ENCODE data around the gene SGSM2.

Gene SGSM2

GRCh38 chr17:2387086-2388019, 50.1 kb downstream of the SGSM2 start:
- no peak for DNase-seq

DNA sequence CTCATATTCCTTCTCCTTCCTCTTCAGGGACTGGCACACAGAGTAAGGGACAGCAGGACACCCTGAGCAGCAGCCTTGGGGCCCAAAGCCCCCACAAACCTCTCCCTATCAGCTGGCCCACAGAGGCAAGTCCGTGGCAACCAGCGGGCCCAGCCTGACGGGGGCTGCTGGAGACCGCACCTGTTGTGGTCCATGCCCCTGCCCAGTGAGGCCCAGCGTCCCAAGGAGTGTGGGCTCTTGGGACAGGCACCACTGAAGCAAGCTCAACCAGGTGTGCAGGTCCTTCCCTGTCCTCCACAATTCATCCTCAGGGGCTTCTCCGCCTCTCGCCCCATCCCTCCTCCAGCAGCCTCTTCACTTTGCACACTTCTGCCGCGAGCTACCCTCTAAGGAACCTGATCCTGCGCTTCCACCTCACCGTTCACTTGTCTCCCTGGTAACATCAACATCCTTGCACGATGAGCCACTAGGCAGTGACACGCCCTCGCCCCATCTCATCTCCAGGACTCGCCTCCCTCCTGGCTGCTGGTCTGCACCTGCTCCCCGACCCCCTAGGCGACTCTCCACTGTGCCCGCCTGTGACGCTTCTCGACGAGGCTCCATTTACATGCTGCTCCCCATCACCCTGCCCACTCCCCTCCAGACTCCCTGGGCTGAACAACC, 50.9 kb downstream of the SGSM2 start:
- no peak for DNase-seq

- DNase-seq = no peak
These were observed 51.4 kb downstream of the SGSM2 start for GRCh38 chr17:2388683-2389055.

- DNase-seq = no peak
These were observed 53.0 kb downstream of the SGSM2 start for GRCh38 chr17:2390199-2390836.

DNA sequence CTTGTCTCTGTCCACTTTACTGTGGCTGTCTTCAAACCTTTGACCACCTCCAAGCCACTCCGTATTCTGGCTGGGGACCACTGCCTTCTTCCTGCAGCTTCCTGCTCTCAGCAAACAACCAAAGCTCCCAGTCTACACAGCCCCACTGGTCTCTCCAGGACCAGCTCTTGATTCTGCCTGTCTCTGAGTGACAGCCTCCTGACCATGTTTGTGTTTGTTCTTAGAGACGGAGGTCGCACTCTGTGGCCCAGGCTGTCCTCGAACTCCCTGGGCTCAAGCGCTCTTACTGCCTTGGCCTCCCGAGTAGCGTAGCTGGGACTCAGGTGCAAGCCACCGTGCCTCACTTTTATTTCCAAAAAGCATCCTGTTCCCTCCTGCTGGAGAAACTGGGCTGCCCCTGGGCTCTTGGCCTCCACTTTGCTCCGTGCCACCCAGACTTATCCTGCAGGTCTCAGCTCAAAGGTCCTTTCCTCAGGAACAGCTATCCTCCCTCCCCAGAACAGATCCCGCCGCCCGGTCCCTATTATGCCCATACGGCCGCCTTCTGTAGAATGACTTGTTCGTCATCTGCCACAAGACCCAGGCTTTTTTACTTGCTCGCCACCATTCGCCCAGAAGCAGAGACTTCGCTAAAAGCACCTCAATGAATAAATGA, 54.4 kb downstream of the SGSM2 start:
- DNase-seq = no peak

GRCh38 chr17:2392252-2393173, 55.2 kb downstream of the SGSM2 start:
- peak; percentile 78 for DNase-seq

DNA sequence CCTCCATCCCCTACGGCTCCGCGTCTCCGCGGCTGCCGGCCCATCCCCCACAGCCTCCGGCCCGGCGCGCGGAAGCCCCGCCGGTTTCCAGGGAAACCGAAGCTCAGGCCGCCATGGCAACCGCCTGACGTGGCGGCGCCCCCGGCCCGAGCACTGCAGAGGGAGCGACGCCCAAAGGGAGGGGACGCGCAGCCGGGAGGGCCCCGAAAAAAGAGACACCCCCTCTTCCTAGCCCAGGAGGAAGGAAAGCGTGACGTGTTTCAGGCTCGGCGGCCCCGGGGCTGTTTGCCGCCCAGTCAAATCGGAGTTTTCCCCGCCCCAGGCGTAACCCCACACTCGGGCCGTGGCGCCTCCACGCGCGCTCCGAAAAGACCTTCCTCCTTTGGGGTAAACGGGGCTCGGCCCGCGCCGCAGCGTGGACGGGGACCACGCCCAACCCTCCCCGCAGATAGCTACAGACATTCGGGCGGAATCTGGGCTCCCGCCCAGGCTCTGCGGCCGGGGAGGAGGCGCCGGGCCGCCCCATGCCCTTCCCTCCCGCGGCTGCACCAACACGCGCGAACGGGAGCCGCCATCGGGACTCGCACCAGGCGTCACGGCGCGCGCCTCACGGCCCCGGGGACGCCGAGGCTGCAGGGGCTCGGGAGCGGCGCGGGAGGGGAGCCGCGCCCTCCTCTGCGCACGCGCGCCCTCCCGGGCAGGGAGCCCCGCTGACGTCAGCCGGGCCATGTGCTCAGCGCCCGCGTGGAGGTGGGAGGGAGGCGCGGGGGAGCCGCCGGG, 56.1 kb downstream of the SGSM2 start:
- peak; percentile 39 for DNase-seq

- no peak for DNase-seq
These were observed 56.9 kb downstream of the SGSM2 start for GRCh38 chr17:2393954-2394749.

DNA sequence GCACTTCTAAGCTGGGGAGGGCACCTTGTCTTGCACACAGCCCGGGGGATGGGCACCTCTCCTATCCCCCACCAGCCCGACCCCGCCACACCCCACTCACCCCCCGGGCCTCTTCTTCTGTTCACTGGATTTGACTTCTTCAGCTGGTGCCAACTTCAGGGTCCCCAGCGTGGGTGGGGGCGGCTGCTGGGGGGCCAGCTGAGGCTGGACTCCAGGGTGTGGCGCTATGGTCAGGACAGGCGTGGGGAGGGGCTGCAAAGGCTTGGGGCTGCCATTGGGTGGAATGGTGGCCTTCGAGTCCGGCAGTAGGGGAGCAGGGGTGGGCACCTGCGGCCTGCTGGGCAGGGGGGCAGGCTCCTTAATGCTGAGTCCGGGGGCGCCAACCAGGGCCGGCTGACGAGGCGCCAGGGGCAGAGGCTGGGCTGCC, 57.5 kb downstream of the SGSM2 start:
- DNase-seq = no peak

DNA sequence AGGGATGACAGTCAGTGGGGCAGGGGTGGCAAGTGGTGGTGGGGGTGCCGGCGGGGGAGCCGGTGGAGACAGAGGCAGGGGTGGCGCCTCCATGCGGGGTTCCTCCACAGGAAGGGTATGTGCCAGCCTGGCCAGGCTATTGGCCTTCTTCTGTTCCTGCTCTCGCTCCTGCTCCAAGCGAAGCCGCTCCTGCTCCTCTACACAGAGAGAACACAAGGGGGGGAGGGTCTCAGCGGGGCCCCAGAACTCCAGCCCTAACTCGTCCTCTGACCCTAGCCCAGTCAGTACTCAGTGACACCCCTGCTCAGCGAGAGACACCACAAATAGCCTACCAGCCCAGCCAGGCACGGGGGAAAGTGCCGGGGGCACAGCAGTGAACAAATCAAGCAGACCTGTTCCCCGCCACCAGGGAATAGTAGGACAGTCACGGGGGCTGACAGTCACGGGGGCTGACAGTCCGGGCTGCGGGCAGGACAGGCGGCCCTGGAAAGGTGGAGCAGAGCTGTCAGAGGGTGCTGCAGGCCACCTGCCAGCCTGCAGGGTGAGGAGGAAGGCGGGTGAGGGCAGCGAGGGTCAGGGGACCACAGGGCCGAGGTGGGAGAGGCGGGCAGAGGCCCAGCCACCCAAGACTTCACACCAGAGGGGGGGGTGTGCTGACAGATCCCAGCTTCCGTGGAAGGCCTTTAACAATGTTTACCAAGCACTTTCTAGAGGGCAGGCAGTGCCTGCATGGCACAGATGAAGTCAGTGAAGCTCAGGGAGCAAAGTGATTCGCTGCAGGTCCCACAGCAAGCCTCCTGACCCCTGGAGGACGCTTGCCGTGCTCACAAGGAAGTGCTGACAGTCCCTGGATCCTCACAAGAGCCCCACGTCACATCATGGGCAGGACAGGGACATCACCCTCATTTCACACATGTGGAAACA, 58.2 kb downstream of the SGSM2 start:
- DNase-seq = peak; percentile 35

GRCh38 chr17:2396192-2396567, 58.9 kb downstream of the SGSM2 start:
- DNase-seq = no peak

- DNase-seq = peak; percentile 77
These were observed 59.4 kb downstream of the SGSM2 start for GRCh38 chr17:2396568-2397246.

DNA sequence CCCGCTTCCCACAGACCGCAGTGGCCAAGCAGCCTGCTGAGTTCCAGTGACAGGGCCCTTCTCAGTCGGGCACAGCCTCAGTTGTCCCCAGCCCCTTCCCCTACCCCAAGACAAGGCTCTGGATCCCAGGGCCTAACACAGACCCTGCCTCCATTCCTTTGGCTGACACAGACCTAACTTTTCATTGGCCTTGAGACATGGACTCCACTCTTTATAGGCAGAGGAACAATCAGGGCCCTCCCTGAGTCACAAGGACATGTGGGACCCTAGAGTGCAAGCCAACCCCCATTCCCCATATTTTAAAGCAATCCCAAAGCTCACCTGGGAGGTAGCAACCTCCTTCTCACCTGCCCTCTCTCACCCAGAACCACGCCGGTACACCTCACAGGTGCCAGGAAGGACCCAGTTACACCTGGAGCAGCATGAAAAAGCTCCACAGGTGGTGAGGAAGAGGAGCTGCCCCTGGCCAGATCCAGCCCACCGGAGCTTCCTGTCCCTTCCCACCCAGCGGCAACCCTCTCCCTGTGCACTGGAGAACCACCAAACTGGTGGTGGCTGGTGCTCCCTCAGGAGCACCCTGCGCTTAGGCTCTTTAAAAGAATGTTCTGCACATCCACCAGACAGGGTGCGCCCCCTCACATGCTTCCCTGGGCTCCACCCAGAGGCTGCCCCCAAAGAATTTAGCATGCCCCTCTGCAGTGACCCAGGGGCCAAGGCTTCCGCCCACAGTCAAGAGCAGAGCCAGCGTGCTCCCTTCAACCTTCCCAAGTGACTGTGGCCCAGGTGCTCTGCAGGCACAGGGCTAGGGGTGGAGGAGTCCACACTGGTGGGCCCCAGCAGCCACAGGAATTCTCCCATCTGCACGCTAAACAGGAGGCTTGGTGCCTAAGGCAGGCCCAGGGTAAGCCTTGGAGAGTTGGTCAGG, 60.2 kb downstream of the SGSM2 start:
- DNase-seq = no peak

DNA sequence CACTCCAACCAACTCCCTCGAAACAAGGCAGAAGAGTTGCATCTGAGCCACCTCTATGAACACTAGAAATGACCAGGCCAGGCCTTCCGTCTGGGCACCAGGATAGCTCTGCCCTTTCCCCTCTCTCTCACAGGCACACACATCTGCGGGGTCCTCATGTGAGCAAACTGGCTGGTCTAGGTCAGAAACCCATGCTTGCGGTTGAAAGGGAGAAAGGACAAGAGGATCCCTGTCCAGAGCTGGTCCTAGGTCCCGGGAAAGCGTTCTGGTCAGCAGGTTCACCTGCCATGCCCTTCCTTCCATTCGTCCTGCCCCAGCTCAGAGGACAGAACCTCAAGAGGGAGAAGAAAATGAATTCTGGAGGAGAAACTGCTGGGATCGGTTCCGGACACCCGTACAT, 60.9 kb downstream of the SGSM2 start:
- DNase-seq = no peak

- DNase-seq = peak; percentile 1
These were observed 61.6 kb downstream of the SGSM2 start for GRCh38 chr17:2398655-2399571.
